Measurements from ENCODE around the gene MAML2. TPM values are rescaled to one million over a fixed set of nuclear protein-coding genes. Genes with fewer than 3 reads are reported as not detected.

Gene MAML2
- total and polyA plus RNA-seq, 2 of the 13 experiments (the other 11 are each of a cell fraction or from before 2014, with no cell fraction given) = 2.3 to 25.9 TPM

GRCh38 chr11:96152623-96153022, 190.4 kb downstream of the MAML2 start:
- Histone ChIP-seq H3K36me3 (replicated peaks in 1 of 2; ENCODE audit: control insufficient read depth in 1 of 2, insufficient read depth in 2 of 2, low read length in 2 of 2) (peaks cover 0 to 1% of the 10 kb centered on the region in 2 experiments; a peak in 1 of 5 replicates), H3K79me2 (ENCODE audit: insufficient read depth, low read length) (peaks cover 5% of the 10 kb centered on the region), H3K4me2 (ENCODE audit: low read depth, low read length) (no peak overlapping the region), H4K20me1 (ENCODE audit: insufficient read depth, low read length) (no peaks in the 10 kb centered on the region), H3K27me3 (ENCODE audit: control insufficient read depth in 1 of 2, insufficient read depth in 2 of 2, low read length in 2 of 2) (no peaks in the 10 kb centered on the region), H3K9ac (ENCODE audit: insufficient read depth, low read depth, low read length) (no peak overlapping the region), H2AFZ (ENCODE audit: low read length) (no peak overlapping the region), H3K27ac (ENCODE audit: extremely low read length, insufficient read depth, low read length) (no peak overlapping the region), H3K9me3 (ENCODE audit: low read length) (no peaks in the 10 kb centered on the region), H3K4me3 (replicated peaks in 1 of 3; ENCODE audit: insufficient read depth in 1 of 3, low read depth in 2 of 3, low read length in 3 of 3) (no peak overlapping the region), H3K4me1 (ENCODE audit: insufficient read depth, low read length) (peaks cover 63% of the 10 kb centered on the region)
- intact Hi-C loops (cut with micrococcal nuclease; ENCODE audit: unreplicated experiment) (no loop called here), in situ Hi-C loops (cut with HindIII; ENCODE audit: extremely low pct_ligation_motif_present, low pct_unique_long_range_greater_than_20kb) (no loop called here)
- ChIA-PET CTCF (ENCODE audit: low intra/inter-chr PET ratio, low total read pairs) (no interaction called here), POLR2A (no interaction called here)
- no peak for FAIRE-seq
- no peak for DNase-seq (ENCODE audit: low spot score)
- ATAC-seq = no peak
- 100% methylated on average over 1 of the region's 1 CpG for WGBS (ENCODE audit: low lambda C conversion rate)
- no TSS peak for BruUV-seq (replicated peaks)
- TF ChIP-seq ATF7-NPFF (CRISPR knock-in tag; IDR thresholded peaks at IDR 0.05; ENCODE audit: low read depth) = no peak
- no peak for TF ChIP-seq ZNF530 (CRISPR knock-in tag; IDR thresholded peaks at IDR 0.05; ENCODE audit: low read depth)
- no peak for TF ChIP-seq MAFG (CRISPR knock-in tag; IDR thresholded peaks at IDR 0.05)
- TF ChIP-seq IRF1 (CRISPR knock-in tag; IDR thresholded peaks at IDR 0.05; ENCODE audit: low read depth) = no peak
- no peak for TF ChIP-seq PHF21A (CRISPR knock-in tag; IDR thresholded peaks at IDR 0.05)
- no peak for TF ChIP-seq ZNF34 (CRISPR knock-in tag; IDR thresholded peaks at IDR 0.05; ENCODE audit: borderline replicate concordance)
- TF ChIP-seq PBX2 (CRISPR knock-in tag; IDR thresholded peaks at IDR 0.05) = no peak
- no peak for TF ChIP-seq MIER3 (CRISPR knock-in tag; IDR thresholded peaks at IDR 0.05; ENCODE audit: borderline replicate concordance)
- TF ChIP-seq ZNF780A (CRISPR knock-in tag; IDR thresholded peaks at IDR 0.05) = no peak
- no peak for TF ChIP-seq RBM22 (optimal IDR thresholded peaks at IDR 0.05; ENCODE audit: low read length)
- TF ChIP-seq ZNF562 (CRISPR knock-in tag; IDR thresholded peaks at IDR 0.05; ENCODE audit: borderline replicate concordance) = no peak
- TF ChIP-seq TBX2 (CRISPR knock-in tag; IDR thresholded peaks at IDR 0.05; ENCODE audit: borderline replicate concordance) = no peak
- no peak for TF ChIP-seq CHD2 (IDR thresholded peaks at IDR 0.05; ENCODE audit: low read depth, low read length)
- TF ChIP-seq BCLAF1 (IDR thresholded peaks at IDR 0.05) = no peak
- no peak for TF ChIP-seq ZSCAN22 (CRISPR knock-in tag; IDR thresholded peaks at IDR 0.05)
